WERI-Rb-1 (cell line): Measurements from ENCODE around the gene TOX2.

Source experiments
- DNase-seq: peaks from one replicate; pipeline ENCODE4 v3.0.0-alpha.2; 2020
- H3K27ac ChIP-seq: fragments of 250-450 bp; sonication (Bioruptor Pico); 2 replicates; pipeline ENCODE4 v1.5.1; 2020; ENCODE audit warnings: mild to moderate bottlenecking, moderate library complexity
- H3K27me3 ChIP-seq: fragments of 250-450 bp; sonication (Bioruptor Pico); 2 replicates; pipeline ENCODE4 v1.5.1; 2021; ENCODE audit warnings: mild to moderate bottlenecking, low read depth, moderate library complexity; ENCODE audit not compliant: insufficient read depth, severe bottlenecking
- H3K36me3 ChIP-seq: fragments of 250-450 bp; sonication (Bioruptor Pico); 2 replicates; pipeline ENCODE4 v1.5.1; 2020; ENCODE audit warnings: mild to moderate bottlenecking, moderate library complexity
- H3K4me3 ChIP-seq: 2 replicates; pipeline ENCODE4 v1.5.1; 2011; ENCODE audit warnings: low read depth, mild to moderate bottlenecking, control low read depth, low read length
- H3K9me3 ChIP-seq: fragments of 250-450 bp; sonication (Bioruptor Pico); 2 replicates; pipeline ENCODE4 v1.5.1; 2021; ENCODE audit warnings: mild to moderate bottlenecking, moderate library complexity; ENCODE audit not compliant: severe bottlenecking
- CTCF ChIP-seq: IDR thresholded peaks from 2 replicates; pipeline ENCODE4 v1.5.1; 2011; ENCODE audit warnings: low read depth, mild to moderate bottlenecking, control low read depth, inconsistent platforms, low read length

TOX2 gene

GRCh38 chr20:43910564-43910963 is 4.1 kb upstream of the TOX2 start:
- no peak for TF ChIP-seq CTCF
- no peak for DNase-seq
- H3K27ac ChIP-seq: no peak overlapping the region

GRCh38 chr20:43911066-43911465 is 3.6 kb upstream of the TOX2 start:
- Histone ChIP-seq H3K27me3 (peaks cover 39% of the 10 kb centered on the region), H3K27ac (no peak overlapping the region), H3K9me3 (peaks cover 18% of the 10 kb centered on the region), H3K36me3 (no peaks in the 10 kb centered on the region), H3K4me3 (no peak overlapping the region)
- no peak for TF ChIP-seq CTCF
- no peak for DNase-seq

More at GRCh38 chr20:43910564-43910963, 4.1 kb upstream of the TOX2 start:
- Histone ChIP-seq H3K9me3 (peaks cover 18% of the 10 kb centered on the region), H3K36me3 (no peaks in the 10 kb centered on the region), H3K4me3 (no peak overlapping the region), H3K27me3 (peaks cover 37% of the 10 kb centered on the region)

GRCh38 chr20:43913291-43914025 is 1.2 kb upstream of the TOX2 start:
- peaks cover 61% of the 10 kb centered on the region for H3K27me3 ChIP-seq
- TF ChIP-seq CTCF: no peak
- no peak overlapping the region for H3K27ac ChIP-seq
- H3K4me3 ChIP-seq: no peak overlapping the region
- peaks cover 14% of the 10 kb centered on the region for H3K9me3 ChIP-seq
- H3K36me3 ChIP-seq: no peaks in the 10 kb centered on the region
- DNase-seq: no peak

GRCh38 chr20:43915211-43916072 is 790 bp downstream of the TOX2 start:
- no peak overlapping the region for H3K27ac ChIP-seq
- H3K27me3 ChIP-seq: peaks cover 78% of the 10 kb centered on the region
- DNase-seq: no peak
- TF ChIP-seq CTCF: no peak
- peaks cover 14% of the 10 kb centered on the region for H3K9me3 ChIP-seq
- H3K36me3 ChIP-seq: no peaks in the 10 kb centered on the region
- no peak overlapping the region for H3K4me3 ChIP-seq

- H3K27me3 ChIP-seq: peaks cover 83% of the 10 kb centered on the region
- H3K27ac ChIP-seq: no peak overlapping the region
- TF ChIP-seq CTCF: no peak
- H3K9me3 ChIP-seq: peaks cover 14% of the 10 kb centered on the region
- H3K4me3 ChIP-seq: no peak overlapping the region
- H3K36me3 ChIP-seq: no peaks in the 10 kb centered on the region
- no peak for DNase-seq
Measured at GRCh38 chr20:43916073-43916880, 1.6 kb downstream of the TOX2 start.
